Ovary (tissue), 9 donors: ENCODE measurements around the gene HMGB3. TPM values are rescaled to one million over a fixed set of nuclear protein-coding genes. Genes with fewer than 3 reads are reported as not detected.

Experiments
- DNase-seq, 5 donors: peaks; one replicate each; pipeline ENCODE4 v3.0.0-alpha.2; 2019 to 2020
- H3K27ac ChIP-seq, 2 donors: fragments of 200-600 bp; one replicate each; pipeline versions ENCODE4 v1.5.1 to v1.8.0; 2019 to 2022
- H3K27me3 ChIP-seq: fragments of 200-600 bp; one replicate; pipeline ENCODE4 v1.8.0; 2022
- H3K36me3 ChIP-seq: fragments of 200-600 bp; sonication (generic); one replicate; pipeline ENCODE4 v1.5.1; 2019
- H3K4me1 ChIP-seq: one replicate; pipeline ENCODE4 v1.8.1; 2013; ENCODE audit warnings: mild to moderate bottlenecking, moderate library complexity; ENCODE audit not compliant: insufficient read depth
- H3K4me3 ChIP-seq: fragments of 200-600 bp; sonication (generic); one replicate; pipeline ENCODE4 v1.5.1; 2017
- H3K9me3 ChIP-seq, 2 donors: fragments of 200-600 bp in 1 of 2; sonication (generic) in 1 of 2; one replicate each; pipeline versions ENCODE4 v1.5.1 to v1.8.1; 2013 to 2019; ENCODE audit warnings: mild to moderate bottlenecking in 1 of 2, moderate library complexity in 1 of 2
- CTCF ChIP-seq, 3 donors: fragments of 450-650 bp in 2 of 3; fragments of 200-600 bp in 1 of 3; IDR thresholded peaks; one replicate each; pipeline versions ENCODE4 v1.5.1 to v1.8.0; 2016 to 2022; ENCODE audit warnings: antibody characterized with exemption in 3 of 3, mild to moderate bottlenecking in 1 of 3
- EP300 ChIP-seq: sonication (generic); formaldehyde crosslinking; IDR thresholded peaks from one replicate; pipeline ENCODE4 v1.6.1; 2017; ENCODE audit warnings: antibody characterized with exemption
- POLR2A ChIP-seq: fragments of 450-650 bp; IDR thresholded peaks from one replicate; pipeline ENCODE4 v1.6.1; 2017; ENCODE audit warnings: antibody characterized with exemption, mild to moderate bottlenecking, moderate library complexity
- WGBS, 3 donors: extraction: QIAGEN DNeasy Blood & Tissue Kit in 1 of 3; methylation state at CpG; one replicate each; pipeline versions ENCODE4 v1.1.5 to v1.1.7; 2013 to 2017; 5-methylcytosine and 5-hydroxymethylcytosine counted together
- intact Hi-C, 4 donors: fragments of 100-400 bp; cut with DNase I; formaldehyde crosslinking; loops; one replicate each; pipeline versions ENCODE4 v1.11.0 to v1.15.1; 2022 to 2023
- polyA plus RNA-seq, 2 donors: library from polyadenylated mRNA; stranded (reverse); fragments of 200-250 nt in 1 of 2; fragments of 350-450 nt in 1 of 2; fragmentation: Illumina TruSeq in 1 of 2; extraction: RNeasy Lipid Tissue Mini Kit (QIAGEN cat#74804) in 1 of 2; gene quantifications; one replicate each; pipeline ENCODE4 v1.2.3, GENCODE V29; 2013 to 2014
- total RNA-seq, 7 donors: library from RNA; depleted of rRNA in 2 of 7; stranded (reverse); fragments of >200 nt in 2 of 7; fragmentation: NEBNext Ultra II Directional in 3 of 7; extraction: Animal tissue kit (Norgen Biotek cat#: 25700) in 3 of 7; gene quantifications; one replicate each; pipeline versions ENCODE4 v1.1.0 to v1.2.4, GENCODE V29; 2016 to 2023
- donor health status: DM: no; HTN: no; CAD: no; lungs with moderate emphysema.
- donor health status: DM: no; HTN: no; CAD: no.
- donor health status: Bipolar disorder and iron deficiency.
- donor health status: DM: yes; HTN: yes; CAD: no.
- donor health status: DM: no; HTN: no; CAD: no.
- donor health status: DM: yes; HTN: yes; CAD: no.

Gene HMGB3
- total and polyA plus RNA-seq, 9 donors, result 0.72 to 18.1 (median 6.6) TPM

GRCh38 chrX:151004085-151004484 is 20.9 kb downstream of the HMGB3 start:
- no peak overlapping the region for H3K27ac ChIP-seq
- H3K27me3 ChIP-seq, result no peaks in the 10 kb centered on the region
- no peaks in the 10 kb centered on the region for H3K4me1 ChIP-seq
- no peak overlapping the region for H3K4me3 ChIP-seq
- DNase-seq, result no peak
- intact Hi-C loops, result no loop called here
- H3K9me3 ChIP-seq, result no peaks in the 10 kb centered on the region
- H3K36me3 ChIP-seq, result no peaks in the 10 kb centered on the region
- 55 to 81% (median 69%) methylated on average over 1 of the region's 1 CpG for WGBS, 3 donors
- TF ChIP-seq EP300 (no peak), POLR2A (no peak), CTCF (IDR thresholded peaks at IDR 0.05) (no peak)

GRCh38 chrX:151006410-151007109 is 23.4 kb downstream of the HMGB3 start:
- H3K4me1 ChIP-seq, result no peaks in the 10 kb centered on the region
- intact Hi-C loops, result no loop called here
- no peak overlapping the region for H3K27ac ChIP-seq
- no peaks in the 10 kb centered on the region for H3K9me3 ChIP-seq
- DNase-seq, result no peak
- 78 to 83% (median 82%) methylated on average over 4 of the region's 4 CpGs for WGBS, 3 donors
- no peaks in the 10 kb centered on the region for H3K27me3 ChIP-seq
- no peak overlapping the region for H3K4me3 ChIP-seq
- H3K36me3 ChIP-seq, result no peaks in the 10 kb centered on the region
- no peak for TF ChIP-seq CTCF (IDR thresholded peaks at IDR 0.05)
- TF ChIP-seq POLR2A, result no peak
- no peak for TF ChIP-seq EP300

- intact Hi-C loops, result no loop called here
- WGBS, 3 donors, result 53 to 65% (median 55%) methylated on average over 2 of the region's 2 CpGs
- Histone ChIP-seq H3K36me3 (no peaks in the 10 kb centered on the region), H3K9me3 (no peaks in the 10 kb centered on the region), H3K4me3 (no peak overlapping the region), H3K27me3 (no peaks in the 10 kb centered on the region), H3K27ac (no peak overlapping the region), H3K4me1 (no peaks in the 10 kb centered on the region)
- no peak for DNase-seq
- TF ChIP-seq CTCF (IDR thresholded peaks at IDR 0.05), result no peak
These were observed 26.4 kb downstream of the HMGB3 start for GRCh38 chrX:151009582-151009981.

- WGBS, 3 donors, result 68 to 81% (median 69%) methylated on average over 5 of the region's 5 CpGs
These were observed 30.1 kb downstream of the HMGB3 start for GRCh38 chrX:151013164-151013743.

More at GRCh38 chrX:151013164-151013743, 30.1 kb downstream of the HMGB3 start:
- Histone ChIP-seq H3K4me1 (no peaks in the 10 kb centered on the region), H3K9me3 (no peaks in the 10 kb centered on the region), H3K27me3 (no peaks in the 10 kb centered on the region), H3K4me3 (no peak overlapping the region), H3K27ac (no peak overlapping the region), H3K36me3 (no peaks in the 10 kb centered on the region)
- DNase-seq, result no peak
- intact Hi-C loops, result no loop called here
- TF ChIP-seq CTCF (IDR thresholded peaks at IDR 0.05) (no peak), POLR2A (no peak)
